Vagina (tissue), 2 donors: Measurements from ENCODE around the gene GBF1.

Experiments used
- POLR2A ChIP-seq, 2 donors: fragments of 450-650 bp; IDR thresholded peaks; one replicate each; pipeline ENCODE4 v1.6.1; 2017; ENCODE audit warnings: antibody characterized with exemption in 2 of 2, mild to moderate bottlenecking in 2 of 2, moderate library complexity in 2 of 2
- TF ChIP-seq, protein P1 (sequence below), 3 experiments: fragments of 450-650 bp in 2 of 3; fragments of 200-600 bp in 1 of 3; sonication (generic) in 1 of 3; IDR thresholded peaks; one replicate each; pipeline ENCODE4 v1.5.1; 2017 to 2019; ENCODE audit warnings: antibody characterized with exemption in 3 of 3, mild to moderate bottlenecking in 2 of 3, moderate library complexity in 2 of 3

- TF ChIP-seq, protein P1, sequence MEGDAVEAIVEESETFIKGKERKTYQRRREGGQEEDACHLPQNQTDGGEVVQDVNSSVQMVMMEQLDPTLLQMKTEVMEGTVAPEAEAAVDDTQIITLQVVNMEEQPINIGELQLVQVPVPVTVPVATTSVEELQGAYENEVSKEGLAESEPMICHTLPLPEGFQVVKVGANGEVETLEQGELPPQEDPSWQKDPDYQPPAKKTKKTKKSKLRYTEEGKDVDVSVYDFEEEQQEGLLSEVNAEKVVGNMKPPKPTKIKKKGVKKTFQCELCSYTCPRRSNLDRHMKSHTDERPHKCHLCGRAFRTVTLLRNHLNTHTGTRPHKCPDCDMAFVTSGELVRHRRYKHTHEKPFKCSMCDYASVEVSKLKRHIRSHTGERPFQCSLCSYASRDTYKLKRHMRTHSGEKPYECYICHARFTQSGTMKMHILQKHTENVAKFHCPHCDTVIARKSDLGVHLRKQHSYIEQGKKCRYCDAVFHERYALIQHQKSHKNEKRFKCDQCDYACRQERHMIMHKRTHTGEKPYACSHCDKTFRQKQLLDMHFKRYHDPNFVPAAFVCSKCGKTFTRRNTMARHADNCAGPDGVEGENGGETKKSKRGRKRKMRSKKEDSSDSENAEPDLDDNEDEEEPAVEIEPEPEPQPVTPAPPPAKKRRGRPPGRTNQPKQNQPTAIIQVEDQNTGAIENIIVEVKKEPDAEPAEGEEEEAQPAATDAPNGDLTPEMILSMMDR (IDR thresholded peaks at IDR 0.05), result no peak
- no peak for TF ChIP-seq POLR2A (IDR thresholded peaks at IDR 0.05)
Measured at GRCh38 chr10:102240467-102241031, 4.8 kb upstream of the GBF1 start.
